HepG2 (cell line): ENCODE data around the gene PTAFR. TPM values are rescaled to one million over a fixed set of nuclear protein-coding genes. Genes with fewer than 3 reads are reported as not detected.

Source experiments
- ATAC-seq: fragments of 200-7000 bp; cut with Tn5 transposase; 3 replicates; pipeline ENCODE4 v1.9.1; 2020; ENCODE audit warnings: mild to moderate bottlenecking, moderate library complexity
- BruUV-seq: library from RNA; stranded (reverse); fragments of 400-500 nt; replicated peaks from 2 replicates; lab custom pipeline; 2021; lab: Mats Ljungman, UMichigan
- CTCF ChIA-PET: fragments of 300-600 bp; formaldehyde crosslinking; extraction: SDS; loops from one replicate; lab custom pipeline; 2021; ENCODE audit warnings: low total read pairs, inconsistent platforms, low intra/inter-chr PET ratio; lab: Yijun Ruan, JAX
- POLR2A ChIA-PET: fragments of 350-600 bp; sonication (Branson Sonifier 250); formaldehyde crosslinking; loops from one replicate; lab custom pipeline; 2020; ENCODE audit warnings: antibody characterized with exemption, inconsistent platforms; lab: Yijun Ruan, JAX
- DNase-seq: peaks from one replicate; pipeline ENCODE4 v3.0.0-alpha.2; 2015; ENCODE audit warnings: low spot score
- FAIRE-seq: peaks from 3 replicates; lab custom pipeline; 2011; peaks lifted over from hg19 to GRCh38; lab: Jason Lieb, UNC
- H2AFZ ChIP-seq: one replicate; pipeline ENCODE4 v1.6.1; 2011; ENCODE audit warnings: low read length, inconsistent platforms
- H3K27ac ChIP-seq: fragments of 300-600 bp; 3 replicates; pipeline ENCODE4 v1.8.0; 2011; ENCODE audit warnings: mixed run types, mild to moderate bottlenecking, mixed read lengths, low read length, inconsistent platforms; ENCODE audit not compliant: insufficient read depth; ENCODE audit errors: extremely low read length
- H3K27me3 ChIP-seq, 2 experiments: fragments of 200-600 bp in 1 of 2; 2 replicates in 1 of 2; 3 replicates in 1 of 2; pipeline versions ENCODE4 v1.6.0 to v1.8.0; 2011; ENCODE audit warnings: low read length in 2 of 2, mild to moderate bottlenecking in 2 of 2, moderate library complexity in 2 of 2, inconsistent platforms in 1 of 2; ENCODE audit not compliant: insufficient read depth in 2 of 2, control insufficient read depth in 1 of 2
- H3K36me3 ChIP-seq, 2 experiments: fragments of 200-600 bp in 1 of 2; replicated peaks in 1 of 2; 2 replicates in 1 of 2; 3 replicates in 1 of 2; pipeline versions ENCODE4 v1.5.1 to v1.8.0; 2011; ENCODE audit warnings: low read length in 2 of 2, inconsistent platforms in 1 of 2; ENCODE audit not compliant: insufficient read depth in 2 of 2, control insufficient read depth in 1 of 2
- H3K4me1 ChIP-seq: 2 replicates; pipeline ENCODE4 v1.5.1; 2012; ENCODE audit warnings: low read length, inconsistent platforms; ENCODE audit not compliant: insufficient read depth
- H3K4me2 ChIP-seq: 2 replicates; pipeline ENCODE4 v1.6.0; 2011; ENCODE audit warnings: low read depth, low read length, inconsistent platforms
- H3K4me3 ChIP-seq, 3 experiments: fragments of 200-600 bp in 1 of 3; sonication (generic), shearing (Covaris generic) in 1 of 3; replicated peaks in 1 of 3; 2 replicates each; pipeline ENCODE4 v1.5.1; 2011 to 2016; ENCODE audit warnings: low read length in 3 of 3, inconsistent platforms in 2 of 3, low read depth in 2 of 3, mild to moderate bottlenecking in 2 of 3, control low read depth in 1 of 3, mixed read lengths in 1 of 3; ENCODE audit not compliant: insufficient read depth in 1 of 3
- H3K79me2 ChIP-seq: one replicate; pipeline ENCODE4 v1.6.1; 2011; ENCODE audit warnings: low read length, inconsistent platforms; ENCODE audit not compliant: insufficient read depth
- H3K9ac ChIP-seq: 2 replicates; pipeline ENCODE4 v1.6.0; 2011; ENCODE audit warnings: mild to moderate bottlenecking, low read depth, low read length, inconsistent platforms; ENCODE audit not compliant: insufficient read depth
- H3K9me3 ChIP-seq: 2 replicates; pipeline ENCODE4 v1.5.1; 2012; ENCODE audit warnings: mild to moderate bottlenecking, low read length
- H4K20me1 ChIP-seq: 2 replicates; pipeline ENCODE4 v1.6.0; 2011; ENCODE audit warnings: inconsistent platforms, mild to moderate bottlenecking, low read length, moderate library complexity; ENCODE audit not compliant: insufficient read depth
- CBX1 ChIP-seq: IDR thresholded peaks from one replicate; pipeline ENCODE4 v1.6.1; 2016; ENCODE audit warnings: antibody characterized with exemption, low read depth
- GATAD2A ChIP-seq: IDR thresholded peaks from 2 replicates; pipeline ENCODE4 v1.6.1; 2016
- RAD21 ChIP-seq: fragments of 450-650 bp; formaldehyde crosslinking; IDR thresholded peaks from 2 replicates; pipeline ENCODE4 v1.5.0; 2020; ENCODE audit warnings: mild to moderate bottlenecking
- SRY ChIP-seq: sonication (generic); formaldehyde crosslinking; IDR thresholded peaks from 2 replicates; pipeline ENCODE4 v1.8.0; 2022; ENCODE audit warnings: mild to moderate bottlenecking, missing genetic modification reagents
- STAG1 ChIP-seq: sonication (generic); formaldehyde crosslinking; IDR thresholded peaks from 2 replicates; pipeline ENCODE4 v1.4.0; 2020; ENCODE audit warnings: missing genetic modification reagents
- TEAD3 ChIP-seq: optimal IDR thresholded peaks from 2 replicates; pipeline ENCODE3; 2016; ENCODE audit warnings: borderline replicate concordance
- ZNF337 ChIP-seq: sonication (generic); formaldehyde crosslinking; IDR thresholded peaks from 2 replicates; pipeline ENCODE4 v1.5.1; 2020; ENCODE audit warnings: missing genetic modification reagents, low read depth, mild to moderate bottlenecking, borderline replicate concordance
- ZSCAN21 ChIP-seq: sonication (generic); formaldehyde crosslinking; IDR thresholded peaks from 2 replicates; pipeline ENCODE4 v1.8.0; 2022; ENCODE audit warnings: mild to moderate bottlenecking, missing genetic modification reagents, moderate library complexity, borderline replicate concordance
- WGBS: methylation state at CpG from one replicate; pipeline ENCODE4 v1.1.6; 2017; ENCODE audit warnings: low lambda C conversion rate; 5-methylcytosine and 5-hydroxymethylcytosine counted together
- in situ Hi-C: cut with HindIII; loops from 2 replicates; pipeline ENCODE4 v1.10.0; 2017; ENCODE audit warnings: low pct_unique_long_range_greater_than_20kb; ENCODE audit not compliant: extremely low pct_ligation_motif_present
- intact Hi-C: fragments of 100-400 bp; cut with micrococcal nuclease; formaldehyde crosslinking; loops from one replicate; pipeline ENCODE4 v1.10.0; 2022; ENCODE audit not compliant: unreplicated experiment
- polyA plus RNA-seq, 8 experiments: library from polyadenylated mRNA; depleted of rRNA in 3 of 8; stranded (reverse) in 7 of 8; unstranded in 1 of 8; fragments of >200 nt; fragmentation: Illumina TruSeq in 4 of 8; extraction: Trizol in 4 of 8; gene quantifications; 2 replicates each; pipeline versions ENCODE4 v1.2.1 to v1.2.3, GENCODE V29; 2011 to 2016; ENCODE audit warnings: low read depth in 4 of 8, missing spikeins in 1 of 8, mixed read lengths in 1 of 8; ENCODE audit not compliant: insufficient read depth in 1 of 8
- total RNA-seq, 5 experiments: library from RNA; depleted of rRNA; stranded (reverse); fragments of >200 nt; fragmentation: Illumina TruSeq; extraction: Trizol; gene quantifications; 2 replicates each; pipeline ENCODE4 v1.2.3, GENCODE V29; 2016; ENCODE audit warnings: low read depth in 1 of 5
- TF ChIP-seq, protein P1 (sequence below): sonication (generic); formaldehyde crosslinking; IDR thresholded peaks from 2 replicates; pipeline ENCODE4 v1.5.0; 2020; ENCODE audit warnings: mild to moderate bottlenecking, missing genetic modification reagents, moderate library complexity
- TF ChIP-seq, protein P2 (sequence below): sonication (generic); formaldehyde crosslinking; IDR thresholded peaks from 2 replicates; pipeline ENCODE4 v1.4.0; 2020; ENCODE audit warnings: missing genetic modification reagents
- TF ChIP-seq, protein P3 (sequence below): sonication (generic); formaldehyde crosslinking; IDR thresholded peaks from 2 replicates; pipeline ENCODE4 v1.9.0; 2021; ENCODE audit warnings: missing genetic modification reagents, mild to moderate bottlenecking, borderline replicate concordance
- TF ChIP-seq, protein P4 (sequence below), 2 experiments: sonication (generic) in 1 of 2; formaldehyde crosslinking in 1 of 2; IDR thresholded peaks; 2 replicates each; pipeline versions ENCODE4 v1.4.0 to v1.6.1; 2016 to 2020; ENCODE audit warnings: borderline replicate concordance in 1 of 2, low read depth in 1 of 2, mild to moderate bottlenecking in 1 of 2, missing genetic modification reagents in 1 of 2

Gene PTAFR
- total and polyA plus RNA-seq, 2 of the 13 experiments (the other 11 are each of a cell fraction or from before 2014, with no cell fraction given), result 0.27 to 24.0 TPM

DNA sequence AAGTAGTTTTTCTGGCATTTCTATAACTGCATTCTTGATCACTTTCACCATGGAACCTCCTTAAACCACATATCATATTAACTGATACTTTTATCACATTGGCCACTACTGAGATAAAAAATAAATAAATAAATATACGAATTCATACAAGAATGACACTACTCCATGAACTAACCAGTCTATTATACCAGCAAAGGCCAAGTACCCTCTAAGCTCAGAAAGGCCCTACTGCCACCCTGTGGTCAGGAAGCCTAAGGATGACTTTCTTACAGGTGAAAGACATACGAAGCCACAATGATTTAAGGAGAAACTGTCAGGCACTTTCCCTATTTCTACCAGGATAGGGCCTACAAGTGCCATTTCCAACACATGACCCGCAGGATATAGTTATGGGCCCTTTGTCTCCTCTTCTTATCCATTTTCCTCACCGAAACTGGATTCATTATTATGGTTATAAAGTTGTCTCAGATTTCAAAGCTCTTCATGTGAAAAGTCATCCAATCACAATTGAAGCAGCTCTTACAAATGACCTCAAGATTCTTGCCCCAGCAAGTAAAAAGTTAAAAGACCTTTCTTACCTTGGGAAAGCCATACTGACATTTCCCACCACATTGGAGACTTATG lies 32.4 kb upstream of the PTAFR start:
- ATAC-seq, result peak; percentile 72
- Histone ChIP-seq H3K4me1 (peaks cover 17% of the 10 kb centered on the region), H3K9me3 (no peaks in the 10 kb centered on the region), H3K9ac (no peak overlapping the region), H4K20me1 (no peaks in the 10 kb centered on the region), H2AFZ (no peak overlapping the region), H3K79me2 (peaks cover 3% of the 10 kb centered on the region), H3K27ac (no peak overlapping the region), H3K4me2 (no peak overlapping the region), H3K4me3 (no peak overlapping the region), H3K36me3 (peaks cover 11 to 58% of the 10 kb centered on the region in 2 experiments), H3K27me3 (no peaks in the 10 kb centered on the region)
- CTCF ChIA-PET, result interaction anchor here (2.3 to 2.8 kb wide), 2 partner anchors 118 to 350 kb away, joined by 10 to 34 read pairs; no protein-coding TSS in a partner anchor
- FAIRE-seq, result peak; percentile 36
- intact Hi-C loops, result loop anchor here (2.0 kb wide), 2 partner anchors 118 to 350 kb away; no protein-coding TSS in a partner anchor
- DNase-seq, result peak; percentile 58
- POLR2A ChIA-PET, result interaction anchor here (1.2 to 1.3 kb wide), 2 partner anchors 118 to 121 kb away, joined by 4 read pairs; partner anchors contain the start of gene EYA3
- in situ Hi-C loops, result loop anchor here (5.0 to 10.0 kb wide), 2 partner anchors 117 to 344 kb away; no protein-coding TSS in a partner anchor
- WGBS, result 65% methylated on average over 4 of the region's 4 CpGs
- BruUV-seq, result TSS peak; percentile 30
- TF ChIP-seq, protein P1, sequence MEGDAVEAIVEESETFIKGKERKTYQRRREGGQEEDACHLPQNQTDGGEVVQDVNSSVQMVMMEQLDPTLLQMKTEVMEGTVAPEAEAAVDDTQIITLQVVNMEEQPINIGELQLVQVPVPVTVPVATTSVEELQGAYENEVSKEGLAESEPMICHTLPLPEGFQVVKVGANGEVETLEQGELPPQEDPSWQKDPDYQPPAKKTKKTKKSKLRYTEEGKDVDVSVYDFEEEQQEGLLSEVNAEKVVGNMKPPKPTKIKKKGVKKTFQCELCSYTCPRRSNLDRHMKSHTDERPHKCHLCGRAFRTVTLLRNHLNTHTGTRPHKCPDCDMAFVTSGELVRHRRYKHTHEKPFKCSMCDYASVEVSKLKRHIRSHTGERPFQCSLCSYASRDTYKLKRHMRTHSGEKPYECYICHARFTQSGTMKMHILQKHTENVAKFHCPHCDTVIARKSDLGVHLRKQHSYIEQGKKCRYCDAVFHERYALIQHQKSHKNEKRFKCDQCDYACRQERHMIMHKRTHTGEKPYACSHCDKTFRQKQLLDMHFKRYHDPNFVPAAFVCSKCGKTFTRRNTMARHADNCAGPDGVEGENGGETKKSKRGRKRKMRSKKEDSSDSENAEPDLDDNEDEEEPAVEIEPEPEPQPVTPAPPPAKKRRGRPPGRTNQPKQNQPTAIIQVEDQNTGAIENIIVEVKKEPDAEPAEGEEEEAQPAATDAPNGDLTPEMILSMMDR, result peak; percentile 79
- TF ChIP-seq, protein P2, sequence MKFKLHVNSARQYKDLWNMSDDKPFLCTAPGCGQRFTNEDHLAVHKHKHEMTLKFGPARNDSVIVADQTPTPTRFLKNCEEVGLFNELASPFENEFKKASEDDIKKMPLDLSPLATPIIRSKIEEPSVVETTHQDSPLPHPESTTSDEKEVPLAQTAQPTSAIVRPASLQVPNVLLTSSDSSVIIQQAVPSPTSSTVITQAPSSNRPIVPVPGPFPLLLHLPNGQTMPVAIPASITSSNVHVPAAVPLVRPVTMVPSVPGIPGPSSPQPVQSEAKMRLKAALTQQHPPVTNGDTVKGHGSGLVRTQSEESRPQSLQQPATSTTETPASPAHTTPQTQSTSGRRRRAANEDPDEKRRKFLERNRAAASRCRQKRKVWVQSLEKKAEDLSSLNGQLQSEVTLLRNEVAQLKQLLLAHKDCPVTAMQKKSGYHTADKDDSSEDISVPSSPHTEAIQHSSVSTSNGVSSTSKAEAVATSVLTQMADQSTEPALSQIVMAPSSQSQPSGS (CRISPR knock-in tag), result no peak
- TF ChIP-seq ZNF337 (CRISPR knock-in tag) (no peak), RAD21 (CRISPR knock-in tag) (peak; percentile 51; the same call in 1 of the 2 replicates), GATAD2A (CRISPR knock-in tag) (0 out of 2 replicates have a peak, but pooled peaks have one; percentile 13), CBX1 (no peak), SRY (CRISPR knock-in tag) (no peak), ZSCAN21 (CRISPR knock-in tag) (no peak), STAG1 (peak; percentile 86), TEAD3 (CRISPR knock-in tag) (no peak)
- TF ChIP-seq, protein P3, sequence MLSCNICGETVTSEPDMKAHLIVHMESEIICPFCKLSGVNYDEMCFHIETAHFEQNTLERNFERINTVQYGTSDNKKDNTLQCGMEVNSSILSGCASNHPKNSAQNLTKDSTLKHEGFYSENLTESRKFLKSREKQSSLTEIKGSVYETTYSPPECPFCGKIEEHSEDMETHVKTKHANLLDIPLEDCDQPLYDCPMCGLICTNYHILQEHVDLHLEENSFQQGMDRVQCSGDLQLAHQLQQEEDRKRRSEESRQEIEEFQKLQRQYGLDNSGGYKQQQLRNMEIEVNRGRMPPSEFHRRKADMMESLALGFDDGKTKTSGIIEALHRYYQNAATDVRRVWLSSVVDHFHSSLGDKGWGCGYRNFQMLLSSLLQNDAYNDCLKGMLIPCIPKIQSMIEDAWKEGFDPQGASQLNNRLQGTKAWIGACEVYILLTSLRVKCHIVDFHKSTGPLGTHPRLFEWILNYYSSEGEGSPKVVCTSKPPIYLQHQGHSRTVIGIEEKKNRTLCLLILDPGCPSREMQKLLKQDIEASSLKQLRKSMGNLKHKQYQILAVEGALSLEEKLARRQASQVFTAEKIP, result no peak
- TF ChIP-seq, protein P4, sequence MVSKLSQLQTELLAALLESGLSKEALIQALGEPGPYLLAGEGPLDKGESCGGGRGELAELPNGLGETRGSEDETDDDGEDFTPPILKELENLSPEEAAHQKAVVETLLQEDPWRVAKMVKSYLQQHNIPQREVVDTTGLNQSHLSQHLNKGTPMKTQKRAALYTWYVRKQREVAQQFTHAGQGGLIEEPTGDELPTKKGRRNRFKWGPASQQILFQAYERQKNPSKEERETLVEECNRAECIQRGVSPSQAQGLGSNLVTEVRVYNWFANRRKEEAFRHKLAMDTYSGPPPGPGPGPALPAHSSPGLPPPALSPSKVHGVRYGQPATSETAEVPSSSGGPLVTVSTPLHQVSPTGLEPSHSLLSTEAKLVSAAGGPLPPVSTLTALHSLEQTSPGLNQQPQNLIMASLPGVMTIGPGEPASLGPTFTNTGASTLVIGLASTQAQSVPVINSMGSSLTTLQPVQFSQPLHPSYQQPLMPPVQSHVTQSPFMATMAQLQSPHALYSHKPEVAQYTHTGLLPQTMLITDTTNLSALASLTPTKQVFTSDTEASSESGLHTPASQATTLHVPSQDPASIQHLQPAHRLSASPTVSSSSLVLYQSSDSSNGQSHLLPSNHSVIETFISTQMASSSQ (IDR thresholded peaks at IDR 0.05; ENCODE audit: low read depth), result no peak
- TF ChIP-seq, protein P4 (CRISPR knock-in tag; IDR thresholded peaks at IDR 0.05; ENCODE audit: borderline replicate concordance), result no peak
